HPDE6-E6E7 (cell line): Measurements from ENCODE around the gene OR5D13.

Experiments used
- DNase-seq: peaks from one replicate; pipeline ENCODE4 v3.0.0; 2011; ENCODE audit warnings: missing footprints; ENCODE audit errors: extremely low spot score

Gene OR5D13, protein sequence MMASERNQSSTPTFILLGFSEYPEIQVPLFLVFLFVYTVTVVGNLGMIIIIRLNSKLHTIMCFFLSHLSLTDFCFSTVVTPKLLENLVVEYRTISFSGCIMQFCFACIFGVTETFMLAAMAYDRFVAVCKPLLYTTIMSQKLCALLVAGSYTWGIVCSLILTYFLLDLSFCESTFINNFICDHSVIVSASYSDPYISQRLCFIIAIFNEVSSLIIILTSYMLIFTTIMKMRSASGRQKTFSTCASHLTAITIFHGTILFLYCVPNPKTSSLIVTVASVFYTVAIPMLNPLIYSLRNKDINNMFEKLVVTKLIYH

DNA sequence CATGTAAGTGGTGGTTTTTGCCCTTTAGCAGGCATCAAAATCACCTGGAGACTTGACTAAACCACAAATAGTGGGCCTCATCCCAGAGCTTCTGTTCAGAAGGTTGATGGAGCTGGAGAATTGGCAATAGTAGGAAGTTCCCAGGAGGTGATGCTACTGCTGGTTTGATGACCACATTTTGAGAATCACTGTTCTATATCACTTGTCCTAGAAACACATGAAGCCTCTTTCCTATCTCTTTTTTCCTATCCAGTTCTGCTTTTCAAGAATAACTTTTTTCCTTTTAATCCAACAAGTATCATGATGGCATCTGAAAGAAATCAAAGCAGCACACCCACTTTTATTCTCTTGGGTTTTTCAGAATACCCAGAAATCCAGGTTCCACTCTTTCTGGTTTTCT, at the start of gene OR5D13:
TSS of gene OR5D13 (plus strand) at position 301 of the 400 bp plus-strand sequence. CDS start at position 301, 0 bp downstream.
- no peak for DNase-seq

DNA sequence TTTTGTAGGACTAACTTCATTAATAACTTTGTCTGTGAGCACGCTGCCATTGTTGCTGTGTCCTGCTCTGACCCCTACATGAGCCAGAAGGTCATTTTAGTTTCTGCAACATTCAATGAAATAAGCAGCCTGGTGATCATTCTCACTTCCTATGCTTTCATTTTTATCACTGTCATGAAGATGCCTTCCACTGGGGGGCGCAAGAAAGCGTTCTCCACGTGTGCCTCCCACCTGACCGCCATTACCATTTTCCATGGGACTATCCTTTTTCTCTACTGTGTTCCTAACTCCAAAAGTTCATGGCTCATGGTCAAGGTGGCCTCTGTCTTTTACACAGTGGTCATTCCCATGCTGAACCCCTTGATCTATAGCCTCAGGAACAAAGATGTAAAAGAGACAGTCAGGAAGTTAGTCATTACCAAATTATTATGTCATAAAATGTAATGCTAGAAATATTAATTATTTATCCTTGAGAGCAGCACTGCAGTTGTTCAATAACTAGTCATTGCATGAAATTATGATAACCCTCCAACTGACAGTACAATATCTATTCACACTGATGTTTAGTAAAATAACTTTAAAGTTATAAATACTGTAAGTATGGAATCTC, 46.4 kb upstream of the OR5D13 start:
- no peak for DNase-seq

DNA sequence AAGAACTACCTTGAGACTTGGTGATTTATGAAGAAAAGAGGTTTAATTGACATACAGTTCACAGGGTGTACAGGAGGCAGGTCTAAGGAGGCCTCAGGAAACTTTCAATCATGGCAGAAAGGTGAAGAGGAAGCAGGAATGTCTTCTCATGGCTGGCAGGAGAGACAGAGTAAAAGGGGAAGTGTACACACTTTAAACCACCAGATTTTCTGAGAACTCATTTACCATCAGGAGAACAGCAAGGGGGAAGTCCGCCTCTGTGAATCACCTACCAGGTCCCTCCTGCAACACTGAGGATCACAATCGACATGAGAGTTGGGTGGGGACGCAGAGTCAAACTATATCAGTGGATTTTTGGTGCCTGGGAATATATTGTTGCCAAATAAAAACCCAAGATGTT, 40.3 kb upstream of the OR5D13 start:
- no peak for DNase-seq

DNA sequence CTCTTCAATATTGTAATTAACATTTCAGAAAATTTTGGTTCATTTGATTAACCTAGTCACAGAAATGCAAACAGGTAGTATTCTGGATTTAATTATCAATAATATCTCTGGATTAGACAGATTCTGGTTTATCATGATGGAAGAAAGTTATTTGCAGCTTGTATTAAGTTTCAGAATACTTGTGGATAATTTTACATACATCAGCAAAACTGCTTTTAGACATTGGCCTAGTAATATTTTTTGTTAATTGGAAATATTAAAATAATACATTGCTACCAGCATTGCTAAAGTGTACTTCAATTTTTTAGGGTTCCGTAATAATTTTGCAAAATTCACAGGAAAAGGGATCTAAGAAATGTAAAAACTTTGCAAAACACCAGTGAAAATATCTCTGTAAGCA, 18.4 kb downstream of the OR5D13 start:
- DNase-seq: no peak

DNA sequence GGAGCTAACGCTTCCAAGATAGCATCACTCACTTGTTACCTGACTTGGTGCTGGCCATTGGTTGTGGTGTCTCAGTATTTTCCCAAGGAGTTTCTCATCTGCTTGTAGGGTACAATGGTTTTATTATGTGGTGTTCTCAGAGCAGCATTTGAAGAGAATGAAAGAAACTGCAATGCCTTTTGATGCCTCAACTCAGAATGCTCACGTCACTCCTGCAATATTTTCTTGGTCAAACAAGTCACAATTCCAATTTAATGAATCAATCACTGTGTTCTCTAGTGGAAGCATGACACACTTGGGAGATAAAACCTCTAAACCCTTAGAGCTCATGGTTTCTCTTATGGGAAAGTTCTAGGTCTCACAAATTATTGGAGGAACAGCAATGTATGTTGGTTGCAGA, 20.1 kb downstream of the OR5D13 start:
- DNase-seq: no peak

DNA sequence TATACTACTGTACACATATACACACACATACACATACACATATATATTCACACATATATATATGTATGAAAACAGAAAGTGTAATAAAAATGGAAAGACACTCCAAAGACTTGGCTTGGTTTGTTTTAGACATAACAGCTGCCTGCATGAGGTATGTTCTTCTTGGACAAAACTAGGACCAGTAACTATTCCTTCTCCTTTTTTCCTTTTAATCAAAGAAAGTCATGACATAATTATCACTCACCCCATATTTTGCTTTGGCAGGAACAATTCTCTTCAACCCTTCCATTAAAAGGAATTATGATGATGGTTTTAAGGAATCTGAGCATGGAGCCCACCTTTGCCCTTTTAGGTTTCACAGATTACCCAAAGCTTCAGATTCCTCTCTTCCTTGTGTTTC, 22.0 kb downstream of the OR5D13 start, which contains the start of gene OR5D14:
TSS of gene OR5D14 (plus strand) at position 301 of the 400 bp plus-strand sequence. CDS start at position 301, 0 bp downstream.
- no peak for DNase-seq

DNA sequence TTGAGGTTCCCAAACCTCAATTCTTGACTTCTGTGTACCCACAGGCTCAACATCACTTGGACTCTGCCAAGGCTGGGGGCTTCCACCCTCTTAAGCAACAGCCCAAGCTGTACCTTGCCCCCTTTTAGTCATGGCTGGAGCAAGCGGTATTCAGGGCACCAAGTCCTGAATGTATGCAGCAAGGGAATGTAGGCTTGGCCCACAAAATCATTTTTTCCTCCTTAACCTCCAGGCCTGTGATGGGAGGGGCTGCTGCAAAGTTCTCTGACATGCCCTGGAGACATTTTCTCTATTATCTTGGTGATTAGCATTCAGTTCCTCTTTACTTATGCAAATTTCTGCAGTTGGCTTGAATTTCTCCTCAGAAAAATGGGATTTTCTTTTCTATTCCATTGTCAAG, 33.0 kb downstream of the OR5D13 start:
- DNase-seq: no peak

DNA sequence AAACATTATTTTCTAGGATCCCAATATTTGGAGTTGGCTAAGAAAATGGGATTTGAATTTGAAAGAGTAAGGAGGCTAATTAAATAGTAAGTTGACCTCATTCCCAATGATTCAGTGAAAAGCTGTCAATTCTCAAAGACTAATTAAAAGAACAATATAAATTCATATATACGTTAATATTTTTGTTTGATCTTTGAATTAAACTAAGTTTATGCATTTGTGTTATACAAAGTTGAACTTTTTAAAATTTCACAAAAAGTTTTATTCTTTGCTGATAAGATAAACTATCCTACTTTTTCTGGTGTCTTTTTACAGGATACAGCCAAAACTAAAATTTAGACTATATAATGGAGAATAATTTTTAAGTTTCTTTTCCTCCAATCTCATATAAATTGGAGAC, 37.8 kb downstream of the OR5D13 start, which contains the start of gene OR5L1:
TSS of gene OR5L1 (plus strand) at position 301 of the 400 bp plus-strand sequence. CDS start 100 bp downstream, outside the sequence.
- DNase-seq: no peak

DNA sequence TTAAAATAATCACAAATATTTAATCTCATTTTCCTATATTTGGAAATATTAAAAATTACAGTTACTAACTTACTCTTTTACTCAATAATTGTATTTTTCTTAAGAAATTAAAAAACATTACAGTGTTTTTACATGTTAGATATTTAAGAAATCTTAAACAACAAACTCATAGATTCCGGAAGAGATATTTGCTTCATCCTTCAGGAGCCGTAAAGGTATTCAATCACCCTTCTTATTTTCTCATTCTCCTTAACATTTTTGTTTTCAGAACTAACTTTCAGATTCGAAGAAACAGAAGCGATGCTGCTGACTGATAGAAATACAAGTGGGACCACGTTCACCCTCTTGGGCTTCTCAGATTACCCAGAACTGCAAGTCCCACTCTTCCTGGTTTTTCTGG, 46.1 kb downstream of the OR5D13 start, which contains the start of gene OR5D18:
TSS of gene OR5D18 (plus strand) at position 301 of the 400 bp plus-strand sequence. CDS start at position 301, 0 bp downstream.
- no peak for DNase-seq
